Amniotic stem cell (primary cell): ENCODE results near the gene RIPPLY3.

Experiments used
- DNase-seq: peaks from one replicate; lab custom pipeline; 2025; lab: John Stamatoyannopoulos, UW

Gene RIPPLY3

DNA sequence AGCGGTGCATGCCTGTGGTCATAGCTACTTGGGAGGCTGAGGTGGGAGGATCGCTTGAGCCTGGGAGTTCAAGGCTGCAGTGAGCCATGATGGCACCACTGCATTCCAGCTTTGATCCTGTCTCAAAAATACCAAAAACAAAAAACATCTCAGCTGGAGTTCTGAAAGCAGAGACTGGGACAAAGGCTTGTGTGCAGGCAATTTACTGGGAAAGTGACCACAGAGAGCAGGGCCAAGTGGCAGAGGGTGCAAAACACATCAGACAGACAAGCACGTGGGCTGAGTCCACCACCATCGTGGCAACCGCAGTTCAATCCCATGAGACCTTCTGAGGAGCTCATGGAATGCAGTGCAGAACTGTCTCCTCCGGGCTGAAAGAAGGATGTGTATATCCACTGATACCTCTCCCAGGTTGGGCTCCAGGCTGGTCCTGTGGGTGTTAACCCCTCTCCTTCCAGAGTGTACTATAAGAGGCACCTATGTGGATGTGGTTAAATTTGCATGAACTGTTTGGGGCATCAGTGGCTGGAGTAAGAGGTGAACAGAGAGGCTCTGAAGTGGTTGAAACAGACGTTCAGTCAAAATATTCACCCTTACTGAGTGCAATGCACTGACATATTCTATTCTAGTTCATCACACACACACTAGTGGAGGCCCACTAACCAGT, 55.6 kb downstream of the RIPPLY3 start:
- no peak for DNase-seq

DNA sequence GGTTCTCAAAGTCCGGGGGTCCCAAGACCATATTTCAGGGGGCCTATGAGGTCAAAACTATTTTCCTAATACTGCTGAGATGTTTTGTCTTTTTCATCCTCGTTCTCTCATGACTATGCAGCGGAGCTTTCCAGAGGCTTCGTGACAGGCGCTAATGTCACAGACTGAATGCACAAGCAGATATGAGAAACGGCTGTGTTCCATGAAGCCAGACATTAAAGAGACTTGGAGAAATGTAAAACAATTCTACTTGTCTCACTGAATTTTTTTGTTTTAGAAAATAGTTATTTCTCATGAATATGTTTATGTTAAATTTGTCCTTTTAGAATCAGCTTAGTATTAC, 56.1 kb downstream of the RIPPLY3 start:
- DNase-seq: no peak

DNA sequence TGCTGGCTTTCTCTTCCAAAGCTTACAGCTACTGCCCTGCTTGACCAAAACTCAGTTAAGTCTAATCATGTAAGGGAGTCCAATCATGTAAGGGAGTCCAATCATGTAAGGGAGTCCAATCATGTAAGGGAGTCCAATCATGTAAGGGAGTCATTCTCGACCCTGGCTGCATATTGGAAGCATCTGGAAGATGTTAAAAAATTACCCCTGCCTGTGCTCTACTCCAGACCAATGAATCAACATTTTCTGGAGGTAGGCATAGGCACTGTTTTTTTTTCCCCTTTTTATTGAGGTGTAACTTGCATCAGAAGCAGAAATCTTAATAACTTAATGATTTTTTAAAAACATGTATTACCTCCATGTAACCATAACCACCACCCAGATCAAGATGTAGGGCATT, 56.9 kb downstream of the RIPPLY3 start:
- no peak for DNase-seq

DNA sequence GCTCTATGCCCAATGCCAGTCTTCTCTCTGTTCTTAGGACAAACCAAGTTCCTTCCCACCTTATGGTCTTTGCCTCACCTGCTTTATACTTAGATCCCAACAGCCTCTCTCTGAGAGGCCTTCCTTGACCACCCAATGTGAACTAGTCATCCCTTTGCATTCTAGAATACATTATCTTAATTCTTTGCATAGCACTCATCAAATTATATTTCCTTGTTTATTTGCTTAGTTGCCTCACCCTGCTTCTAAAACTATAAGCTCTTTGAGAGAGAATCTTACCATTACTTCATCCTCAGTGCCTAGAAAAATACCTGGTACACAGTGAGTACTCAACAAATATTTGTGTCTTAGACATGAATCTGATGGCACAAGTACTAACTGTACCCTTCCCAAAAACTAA, 58.3 kb downstream of the RIPPLY3 start:
- no peak for DNase-seq

DNA sequence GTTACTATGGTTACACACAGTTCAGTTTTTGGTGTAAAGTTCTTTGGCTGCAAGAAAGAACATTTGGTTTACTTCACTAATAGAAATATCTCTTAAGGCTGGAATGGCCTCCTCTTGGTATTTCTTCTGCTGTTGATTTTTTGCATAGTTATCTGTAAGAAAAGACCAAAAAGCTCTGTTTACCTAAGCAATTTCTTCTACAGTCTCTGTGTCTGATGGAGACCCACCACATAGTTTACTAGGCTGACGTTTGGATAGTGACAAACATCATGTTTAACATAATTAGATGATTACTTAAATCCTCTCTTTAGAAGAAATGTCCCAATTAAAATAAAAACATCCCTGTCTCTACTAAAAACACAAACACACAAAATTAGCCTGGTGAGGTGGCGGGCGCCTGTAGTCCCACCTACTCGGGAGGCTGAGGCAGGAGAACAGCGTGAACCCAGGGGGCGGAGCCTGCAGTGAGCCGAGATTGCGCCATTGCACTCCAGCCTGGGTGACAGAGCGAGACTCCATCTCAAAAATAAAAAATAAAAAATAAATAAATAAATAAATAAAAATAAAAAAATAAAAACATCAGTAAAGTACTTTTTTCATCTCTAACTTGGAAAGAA, 59.2 kb downstream of the RIPPLY3 start:
- DNase-seq: no peak
